Sigmoid colon (tissue), 7 donors: Measurements from ENCODE around the gene SIPA1L3. TPM values are rescaled to one million over a fixed set of nuclear protein-coding genes. Genes with fewer than 3 reads are reported as not detected.

Experiments
- DNase-seq: peaks from one replicate; pipeline ENCODE4 v3.0.0-alpha.2; 2019
- H3K27ac ChIP-seq, 4 donors: fragments of 200-600 bp; sonication (generic); one replicate each; pipeline ENCODE4 v1.5.1; 2016 to 2019; ENCODE audit warnings: mild to moderate bottlenecking in 1 of 4
- H3K27me3 ChIP-seq, 3 donors: fragments of 200-600 bp; sonication (generic); one replicate each; pipeline ENCODE4 v1.5.1; 2019; ENCODE audit warnings: mild to moderate bottlenecking in 1 of 3
- H3K36me3 ChIP-seq, 4 donors: fragments of 200-600 bp; sonication (generic); one replicate each; pipeline ENCODE4 v1.5.1; 2016 to 2019
- H3K4me1 ChIP-seq, 4 donors: fragments of 200-600 bp; sonication (generic); one replicate each; pipeline ENCODE4 v1.5.1; 2017 to 2019
- H3K4me3 ChIP-seq, 4 donors: fragments of 200-600 bp; sonication (generic); one replicate each; pipeline ENCODE4 v1.5.1; 2017 to 2019; ENCODE audit warnings: mild to moderate bottlenecking in 2 of 4, moderate library complexity in 1 of 4
- H3K9me3 ChIP-seq, 4 donors: fragments of 200-600 bp in 3 of 4; sonication (generic) in 3 of 4; one replicate each; pipeline versions ENCODE4 v1.5.1 to v1.6.1; 2013 to 2019
- EP300 ChIP-seq, 4 donors: sonication (generic); formaldehyde crosslinking; IDR thresholded peaks; one replicate each; pipeline ENCODE4 v1.6.1; 2017; ENCODE audit warnings: antibody characterized with exemption in 4 of 4
- POLR2A ChIP-seq, 2 donors: fragments of 450-650 bp; IDR thresholded peaks; one replicate each; pipeline ENCODE4 v1.6.1; 2016; ENCODE audit warnings: antibody characterized with exemption in 2 of 2, mild to moderate bottlenecking in 2 of 2, moderate library complexity in 2 of 2
- POLR2AphosphoS5 ChIP-seq, 4 donors: sonication (generic); formaldehyde crosslinking; IDR thresholded peaks; one replicate each; pipeline ENCODE4 v1.6.1; 2017; ENCODE audit warnings: antibody characterized with exemption in 4 of 4
- WGBS, 2 donors: extraction: QIAGEN DNeasy Blood & Tissue Kit; methylation state at CpG; one replicate each; pipeline ENCODE4 v1.1.7; 2013; 5-methylcytosine and 5-hydroxymethylcytosine counted together
- intact Hi-C: fragments of 100-400 bp; cut with DNase I; formaldehyde crosslinking; loops from one replicate; pipeline ENCODE4 v1.15.1; 2023
- polyA plus RNA-seq, 3 donors: library from polyadenylated mRNA; stranded (reverse); fragments of 200-250 nt; gene quantifications; one replicate each; pipeline ENCODE4 v1.2.3, GENCODE V29; 2013
- total RNA-seq, 4 donors: library from RNA; depleted of rRNA; stranded (reverse); fragments of >200 nt; gene quantifications; one replicate each; pipeline ENCODE4 v1.1.0, GENCODE V29; 2016
- TF ChIP-seq, protein P1 (sequence below), 4 experiments: fragments of 450-650 bp in 3 of 4; fragments of 200-600 bp in 1 of 4; IDR thresholded peaks; one replicate each; pipeline ENCODE4 v1.5.1; 2016 to 2019; ENCODE audit warnings: antibody characterized with exemption in 4 of 4, mild to moderate bottlenecking in 3 of 4, moderate library complexity in 2 of 4
- donor health status: healthy with polysubstance abuse.
- donor health status: Bipolar disorder and iron deficiency.
- donor health status: healthy.

The SIPA1L3 gene
- total and polyA plus RNA-seq, 7 donors, result 7.7 to 47.9 (median 9.9) TPM

DNA sequence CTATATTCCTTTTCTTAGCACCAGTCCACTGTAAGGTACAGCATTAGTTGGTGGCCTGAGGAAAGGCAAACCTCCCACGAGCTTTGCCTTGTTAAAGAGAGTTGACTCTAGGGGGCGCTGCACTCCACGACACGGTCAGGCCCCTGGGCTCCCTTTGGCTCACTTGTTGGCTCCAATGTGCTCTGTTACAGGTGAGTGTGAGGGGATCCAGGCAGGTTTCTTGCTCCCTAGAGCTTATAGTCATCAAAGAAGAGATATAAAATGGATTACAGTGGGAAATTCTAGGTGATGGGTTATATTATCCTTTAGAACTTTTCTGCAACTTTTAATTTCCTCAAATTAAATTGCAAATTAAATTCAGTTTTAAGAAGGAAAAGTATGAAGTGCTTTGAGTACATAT lies 4.3 kb upstream of the SIPA1L3 start:
- Histone ChIP-seq H3K4me3 (no peak overlapping the region), H3K36me3 (no peaks in the 10 kb centered on the region), H3K9me3 (no peaks in the 10 kb centered on the region), H3K27me3 (no peaks in the 10 kb centered on the region), H3K27ac (no peak overlapping the region), H3K4me1 (peaks cover 0 to 8% (median 4%) of the 10 kb centered on the region in 4 donors)
- peak; percentile 81 for DNase-seq
- intact Hi-C loops, result loop anchor here (10.0 kb wide), 3 partner anchors 102 to 322 kb away; partner anchors contain the start of gene DPF1
- TF ChIP-seq POLR2A (IDR thresholded peaks at IDR 0.05) (no peak), POLR2AphosphoS5 (IDR thresholded peaks at IDR 0.05) (no peak)
- TF ChIP-seq, protein P1, sequence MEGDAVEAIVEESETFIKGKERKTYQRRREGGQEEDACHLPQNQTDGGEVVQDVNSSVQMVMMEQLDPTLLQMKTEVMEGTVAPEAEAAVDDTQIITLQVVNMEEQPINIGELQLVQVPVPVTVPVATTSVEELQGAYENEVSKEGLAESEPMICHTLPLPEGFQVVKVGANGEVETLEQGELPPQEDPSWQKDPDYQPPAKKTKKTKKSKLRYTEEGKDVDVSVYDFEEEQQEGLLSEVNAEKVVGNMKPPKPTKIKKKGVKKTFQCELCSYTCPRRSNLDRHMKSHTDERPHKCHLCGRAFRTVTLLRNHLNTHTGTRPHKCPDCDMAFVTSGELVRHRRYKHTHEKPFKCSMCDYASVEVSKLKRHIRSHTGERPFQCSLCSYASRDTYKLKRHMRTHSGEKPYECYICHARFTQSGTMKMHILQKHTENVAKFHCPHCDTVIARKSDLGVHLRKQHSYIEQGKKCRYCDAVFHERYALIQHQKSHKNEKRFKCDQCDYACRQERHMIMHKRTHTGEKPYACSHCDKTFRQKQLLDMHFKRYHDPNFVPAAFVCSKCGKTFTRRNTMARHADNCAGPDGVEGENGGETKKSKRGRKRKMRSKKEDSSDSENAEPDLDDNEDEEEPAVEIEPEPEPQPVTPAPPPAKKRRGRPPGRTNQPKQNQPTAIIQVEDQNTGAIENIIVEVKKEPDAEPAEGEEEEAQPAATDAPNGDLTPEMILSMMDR (IDR thresholded peaks at IDR 0.05), result peak in 3 of 4 experiments; percentile 46 to 61 (median 55)
- WGBS, 2 donors, result 0 to 1% methylated on average over 4 of the region's 4 CpGs

DNA sequence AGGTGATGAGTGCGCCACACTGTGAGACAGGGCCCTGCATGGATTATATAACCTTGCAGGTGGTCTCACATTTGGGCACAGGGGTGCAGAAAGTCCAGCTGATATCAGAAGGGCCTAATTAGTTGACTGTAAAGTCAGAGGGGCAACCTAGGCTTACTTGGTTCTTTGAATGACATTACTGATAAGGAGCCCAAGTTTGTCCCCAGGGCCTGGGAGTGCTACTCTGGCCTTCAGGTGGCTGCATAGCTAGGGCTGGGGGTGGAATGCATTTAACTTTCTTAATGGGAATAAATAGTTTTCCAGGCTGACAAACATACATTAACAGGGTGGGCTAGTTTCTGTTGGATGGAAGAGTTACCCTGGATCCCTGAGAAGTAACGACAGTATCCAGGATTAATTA lies 3.9 kb upstream of the SIPA1L3 start:
- Histone ChIP-seq H3K4me3 (no peak overlapping the region), H3K27me3 (no peaks in the 10 kb centered on the region), H3K9me3 (no peaks in the 10 kb centered on the region), H3K27ac (no peak overlapping the region), H3K36me3 (no peaks in the 10 kb centered on the region), H3K4me1 (peaks cover 0 to 13% (median 8%) of the 10 kb centered on the region in 4 donors)
- intact Hi-C loops, result loop anchor here (10.0 kb wide), 3 partner anchors 102 to 322 kb away; partner anchors contain the start of gene DPF1
- DNase-seq, result no peak
- TF ChIP-seq POLR2A (IDR thresholded peaks at IDR 0.05), result no peak
- TF ChIP-seq POLR2AphosphoS5 (IDR thresholded peaks at IDR 0.05), result no peak
- TF ChIP-seq EP300 (IDR thresholded peaks at IDR 0.05), result no peak
- TF ChIP-seq, protein P1 (IDR thresholded peaks at IDR 0.05), result no peak
- 79 to 88% methylated on average over 2 of the region's 2 CpGs for WGBS, 2 donors

DNA sequence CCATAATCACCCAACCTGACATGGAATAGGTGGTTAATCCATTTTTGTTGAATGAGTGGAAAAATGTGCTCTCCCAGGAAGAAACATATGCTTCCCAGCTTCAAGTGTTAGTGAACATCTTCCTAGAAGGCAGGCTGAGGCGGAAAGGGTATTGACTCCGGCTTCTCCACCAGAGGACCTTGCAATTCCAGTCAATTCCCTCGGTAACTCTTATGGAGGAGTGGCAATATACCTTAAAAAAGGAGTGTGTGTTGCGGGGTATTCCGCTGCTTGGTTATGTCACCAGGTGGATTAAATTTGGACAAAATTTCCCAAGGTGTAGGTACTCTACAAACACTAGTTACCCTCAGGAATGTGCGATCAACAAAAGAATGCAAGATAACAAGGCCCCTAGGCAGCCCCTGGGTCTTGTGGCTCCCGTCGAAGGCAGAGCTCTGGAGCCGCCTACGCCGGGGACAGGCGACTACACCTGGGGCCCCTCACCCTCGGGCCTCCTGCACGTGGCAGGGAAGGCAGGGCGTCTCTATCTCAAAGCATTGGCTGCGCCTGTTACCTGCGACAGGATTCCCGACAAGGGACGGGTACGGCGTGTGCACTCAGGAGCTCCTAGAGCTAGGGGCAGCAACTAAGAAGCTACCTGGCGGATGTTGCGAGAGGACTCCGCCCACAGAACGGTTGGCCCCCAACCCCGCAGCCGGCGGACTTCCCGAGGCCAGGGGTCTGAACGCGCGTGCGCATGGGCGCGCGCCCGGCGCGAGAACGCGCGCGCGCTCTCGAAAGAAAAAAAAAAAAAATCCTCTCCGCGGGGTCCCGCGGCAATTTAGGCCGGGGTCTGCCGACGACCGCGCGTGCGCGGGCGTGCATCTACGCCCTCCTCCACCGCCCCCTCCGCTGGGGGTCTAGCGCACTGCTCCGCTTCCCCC lies 801 bp upstream of the SIPA1L3 start, which contains the start of gene WDR87:
Gene WDR87, minus strand, starts transcription at position 649 of the 923 bp plus-strand sequence. CDS start 8,355 bp downstream, outside the sequence.
- no peaks in the 10 kb centered on the region for H3K9me3 ChIP-seq
- H3K4me1 ChIP-seq, result peaks cover 0 to 19% (median 16%) of the 10 kb centered on the region in 4 donors
- 8% methylated on average over 63 of the region's 63 CpGs for whole genome bisulfite sequencing, 2 donors
- peak within 1 kb of the TSS; percentile 71 to 81 (median 76) for H3K27ac ChIP-seq
- no peaks in the 10 kb centered on the region for H3K36me3 ChIP-seq
- peak within 1 kb of the TSS; percentile 75 to 90 (median 86) for H3K4me3 ChIP-seq
- TF ChIP-seq POLR2AphosphoS5 (IDR thresholded peaks at IDR 0.05), result no peak
- no peak for TF ChIP-seq EP300 (IDR thresholded peaks at IDR 0.05)
- TF ChIP-seq, protein P1 (IDR thresholded peaks at IDR 0.05), result no peak
- TF ChIP-seq POLR2A (IDR thresholded peaks at IDR 0.05), result no peak
- intact Hi-C loops, result loop anchor here (10.0 kb wide), 3 partner anchors 99 to 319 kb away; partner anchors contain the start of gene DPF1
- no peaks in the 10 kb centered on the region for H3K27me3 ChIP-seq
- no peak for DNase-seq

DNA sequence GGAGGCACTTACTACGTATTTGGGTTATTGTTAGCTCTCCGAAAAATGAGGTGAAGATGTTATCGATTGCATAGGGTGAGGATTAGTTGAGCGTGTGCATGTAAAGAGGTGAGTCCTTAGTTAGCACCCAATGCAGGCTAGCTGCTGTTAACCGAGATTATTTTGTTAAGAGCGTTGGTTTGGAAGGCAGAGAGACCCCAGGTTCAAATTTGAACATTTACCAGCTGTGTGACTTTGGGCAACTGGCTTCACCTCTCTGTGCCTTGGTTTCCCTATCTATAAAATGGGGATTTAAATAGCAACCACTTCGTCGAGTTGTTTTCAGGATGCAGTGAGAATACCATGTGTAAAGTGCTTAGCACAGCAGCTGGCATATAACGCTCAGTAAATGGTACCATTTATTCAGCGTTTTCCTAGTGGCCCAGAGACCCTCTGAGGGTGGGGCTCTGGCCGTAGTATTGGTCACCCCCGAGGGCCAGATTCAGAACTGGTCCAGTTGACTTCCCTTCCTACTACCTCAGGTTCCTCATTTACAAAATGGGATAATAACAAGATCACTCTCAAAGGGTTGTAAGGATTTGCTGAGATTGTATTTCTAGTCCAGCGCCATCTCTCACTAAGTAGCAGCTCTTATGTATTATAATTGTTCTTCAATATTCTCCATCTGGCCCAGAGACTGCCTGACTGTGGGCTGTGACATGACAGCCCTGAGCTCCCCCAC lies 887 bp downstream of the SIPA1L3 start:
- 15 to 25% methylated on average over 13 of the region's 13 CpGs for WGBS, 2 donors
- Histone ChIP-seq H3K36me3 (no peaks in the 10 kb centered on the region), H3K4me1 (peaks cover 0 to 19% (median 16%) of the 10 kb centered on the region in 4 donors), H3K27me3 (no peaks in the 10 kb centered on the region), H3K4me3 (peak overlapping the region; percentile 75 to 90 (median 86)), H3K27ac (peak overlapping the region in 3 of 4 donors; percentile 74 to 81 (median 77)), H3K9me3 (no peaks in the 10 kb centered on the region)
- no peak for DNase-seq
- intact Hi-C loops, result loop anchor here (1.0 to 10.0 kb wide), 4 partner anchors 97 to 537 kb away; partner anchors contain the start of genes DPF1 and ZNF527
- TF ChIP-seq EP300 (IDR thresholded peaks at IDR 0.05), result no peak
- TF ChIP-seq POLR2AphosphoS5 (IDR thresholded peaks at IDR 0.05), result no peak
- no peak for TF ChIP-seq POLR2A (IDR thresholded peaks at IDR 0.05)
- TF ChIP-seq, protein P1 (IDR thresholded peaks at IDR 0.05), result no peak
